Activated effector memory CD4-positive, alpha-beta T cell treated with anti-CD3 and anti-CD28 coated beads, Interleukin-2, amount 50 U/mL, for 16 hours (primary cell): Measurements from ENCODE around the gene PHLDB2.

Experiments
- DNase-seq: peaks from one replicate; pipeline ENCODE4 v3.0.0-alpha.2; 2020

PHLDB2 gene

GRCh38 chr3:111929484-111929883 lies 70.4 kb downstream of the PHLDB2 start:
- no peak for DNase-seq

GRCh38 chr3:111932946-111933345 lies 73.9 kb downstream of the PHLDB2 start:
- DNase-seq: no peak

GRCh38 chr3:111936191-111936841 lies 77.3 kb downstream of the PHLDB2 start:
- no peak for DNase-seq

- no peak for DNase-seq
Measured at GRCh38 chr3:111936967-111937366, 77.9 kb downstream of the PHLDB2 start.

DNA sequence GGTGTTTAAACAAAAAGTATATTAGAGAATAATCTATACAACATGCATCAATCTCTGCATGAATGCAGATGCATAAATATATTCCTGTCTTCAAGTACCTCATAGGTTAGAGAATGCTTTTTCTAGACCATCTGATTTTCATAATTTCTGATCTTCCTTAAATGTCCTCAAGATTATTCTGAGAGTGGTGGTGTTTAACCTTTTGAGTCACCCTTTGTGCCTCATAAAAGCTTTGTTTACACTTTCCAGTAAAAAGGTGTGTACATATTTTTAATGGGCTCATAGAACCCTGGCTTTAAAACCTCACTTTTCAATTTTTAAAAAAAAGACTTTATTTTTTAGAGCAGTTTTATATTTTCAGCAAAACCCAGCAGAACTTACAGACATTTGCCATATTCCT lies 78.8 kb downstream of the PHLDB2 start:
- DNase-seq: no peak

- DNase-seq: no peak
Measured at GRCh38 chr3:111939873-111940272, 80.8 kb downstream of the PHLDB2 start.

DNA sequence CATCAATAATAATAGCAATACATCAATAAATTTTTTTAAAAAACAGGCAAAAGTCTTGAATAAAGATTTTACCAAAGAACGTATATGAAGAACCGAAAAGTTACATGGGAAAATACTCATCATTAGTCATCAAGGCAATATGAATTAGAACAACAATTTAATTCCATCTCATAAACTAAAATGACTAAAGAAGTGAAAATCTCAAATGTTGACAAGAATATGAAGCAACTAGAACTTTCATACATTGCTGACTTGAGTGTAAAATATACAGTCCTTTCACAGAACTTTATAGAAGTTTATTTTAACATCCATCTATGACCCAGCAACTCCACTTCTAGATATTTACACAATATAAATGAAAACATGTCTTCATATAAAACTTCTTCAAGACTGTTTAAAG lies 84.5 kb downstream of the PHLDB2 start:
- no peak for DNase-seq

DNA sequence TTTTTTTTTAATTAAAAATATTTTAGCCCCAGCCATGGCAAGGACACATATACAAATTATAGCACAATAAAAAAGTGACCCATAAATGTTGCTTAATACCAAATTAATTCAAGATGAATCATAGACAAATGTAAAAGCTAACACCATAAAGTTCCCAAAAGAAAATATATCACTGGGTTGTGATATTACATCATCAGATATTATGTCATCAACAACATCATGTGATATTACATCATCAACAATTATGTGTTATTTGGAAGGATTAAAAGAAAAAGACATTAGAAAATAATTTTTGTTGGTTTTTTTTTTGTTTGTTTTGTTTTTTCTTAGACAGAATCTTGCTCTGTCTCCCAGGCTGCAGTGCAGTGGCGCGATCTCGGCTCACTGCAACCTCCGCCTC lies 85.3 kb downstream of the PHLDB2 start:
- DNase-seq: no peak

DNA sequence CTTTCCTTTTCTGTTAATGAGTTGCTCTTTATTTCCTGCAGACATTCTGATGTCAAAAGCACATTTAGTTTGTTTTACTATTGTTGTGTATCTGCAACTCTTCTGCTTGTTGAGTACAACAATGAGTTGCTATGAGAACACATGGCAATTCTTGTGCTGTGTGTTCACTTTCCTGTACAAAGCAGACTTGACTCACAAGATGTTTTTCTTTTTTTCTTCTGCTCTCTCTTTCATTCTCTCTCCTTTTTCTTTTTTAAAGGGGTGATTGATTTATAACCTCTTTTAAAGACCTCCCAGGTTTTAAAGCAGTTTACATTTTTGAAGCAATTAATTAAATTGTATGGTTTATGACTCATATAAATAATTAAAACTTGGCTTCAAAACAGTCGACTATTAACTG lies 88.2 kb downstream of the PHLDB2 start:
- no peak for DNase-seq

DNA sequence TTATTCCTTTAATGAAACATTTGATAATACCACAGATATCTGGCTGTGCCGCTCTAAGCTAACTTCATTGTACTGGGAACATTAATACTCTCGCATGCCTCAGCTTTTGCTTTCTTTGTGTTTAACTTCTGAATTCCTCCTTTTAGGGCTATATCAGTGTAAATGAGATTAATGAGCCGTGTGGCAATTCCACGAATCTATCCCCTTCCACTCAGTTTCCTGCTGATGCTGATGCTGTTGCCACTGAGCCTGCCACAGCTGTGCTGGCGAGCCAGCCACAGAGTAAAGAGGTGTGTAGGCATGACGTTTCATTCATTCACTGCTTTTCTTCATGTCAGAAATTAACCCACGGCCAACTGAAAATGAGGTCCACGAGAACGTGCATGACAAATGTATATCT lies 89.7 kb downstream of the PHLDB2 start:
- no peak for DNase-seq

DNA sequence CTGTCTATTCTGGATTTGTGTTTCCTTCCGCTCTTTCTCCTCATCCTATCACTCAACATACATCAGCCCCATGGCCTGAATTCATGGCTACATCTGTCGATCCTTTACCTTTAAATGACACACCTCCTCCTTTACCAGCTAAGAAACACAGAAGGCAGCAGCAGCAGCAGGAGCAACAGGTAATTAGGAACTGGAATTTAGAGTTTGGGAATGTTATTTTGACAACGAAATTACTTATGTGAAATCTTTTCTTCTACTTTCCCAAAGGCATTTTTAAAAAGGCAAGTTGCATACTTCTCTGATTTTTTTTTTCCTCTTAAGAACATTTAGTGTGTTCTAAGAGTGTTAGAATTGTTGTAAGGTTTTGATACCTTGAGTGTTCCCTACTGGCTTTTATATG lies 90.6 kb downstream of the PHLDB2 start:
- DNase-seq: no peak

- DNase-seq: no peak
Measured at GRCh38 chr3:111951032-111951431, 92.0 kb downstream of the PHLDB2 start.

DNA sequence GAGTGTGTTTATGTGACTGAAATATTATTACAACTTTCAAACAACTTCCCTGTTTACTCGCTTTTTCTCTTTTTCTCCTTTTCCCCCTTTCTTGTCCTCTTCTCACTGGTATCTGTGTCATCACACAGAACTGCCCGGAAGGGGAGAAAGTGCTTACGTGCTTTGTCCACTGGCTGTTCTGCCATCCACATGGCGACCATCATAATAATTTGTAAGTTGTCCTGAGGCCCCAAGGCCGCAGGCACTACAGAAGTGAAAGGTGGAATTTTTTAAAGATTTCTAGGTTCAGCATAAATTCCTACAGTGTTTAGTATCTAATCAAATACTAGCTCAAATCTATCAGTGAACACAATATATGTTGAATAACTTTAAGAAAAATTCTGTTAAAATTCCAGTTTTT lies 93.0 kb downstream of the PHLDB2 start:
- no peak for DNase-seq

DNA sequence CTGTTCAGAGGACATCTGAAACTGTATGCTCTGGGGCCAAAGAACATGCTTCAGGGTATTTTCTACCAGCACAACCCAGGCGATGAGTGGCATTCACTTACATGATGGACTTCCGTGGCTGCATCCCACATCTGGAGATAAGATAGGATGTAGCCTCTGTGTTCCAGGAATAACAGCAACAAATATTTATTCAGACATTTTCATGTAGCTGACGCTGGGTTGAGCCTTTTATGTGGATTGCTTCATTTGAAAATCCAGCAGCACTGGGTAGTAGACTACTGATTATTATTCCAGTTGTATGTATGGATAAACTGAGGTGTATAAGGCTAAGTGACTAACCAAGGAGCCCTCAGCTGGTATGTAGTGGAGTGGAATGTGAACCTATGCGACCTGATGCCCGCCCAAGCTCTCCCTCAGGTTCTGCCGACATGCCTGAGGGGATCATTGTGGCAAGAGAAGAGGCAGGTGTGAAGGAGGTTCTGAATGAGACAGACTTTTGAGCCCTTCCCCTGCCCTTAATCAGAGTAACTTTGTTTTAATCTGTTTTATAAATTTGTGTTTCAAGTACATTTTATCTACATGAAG lies 93.9 kb downstream of the PHLDB2 start:
- no peak for DNase-seq

GRCh38 chr3:111954228-111954990 lies 95.3 kb downstream of the PHLDB2 start:
- DNase-seq: no peak

GRCh38 chr3:111955876-111956275 lies 96.8 kb downstream of the PHLDB2 start:
- DNase-seq: no peak

- DNase-seq: no peak
Measured at GRCh38 chr3:111956449-111956848, 97.4 kb downstream of the PHLDB2 start.

- no peak for DNase-seq
Measured at GRCh38 chr3:111956995-111957734, 98.1 kb downstream of the PHLDB2 start.

GRCh38 chr3:111961461-111962164 lies 102.5 kb downstream of the PHLDB2 start:
- DNase-seq: no peak

DNA sequence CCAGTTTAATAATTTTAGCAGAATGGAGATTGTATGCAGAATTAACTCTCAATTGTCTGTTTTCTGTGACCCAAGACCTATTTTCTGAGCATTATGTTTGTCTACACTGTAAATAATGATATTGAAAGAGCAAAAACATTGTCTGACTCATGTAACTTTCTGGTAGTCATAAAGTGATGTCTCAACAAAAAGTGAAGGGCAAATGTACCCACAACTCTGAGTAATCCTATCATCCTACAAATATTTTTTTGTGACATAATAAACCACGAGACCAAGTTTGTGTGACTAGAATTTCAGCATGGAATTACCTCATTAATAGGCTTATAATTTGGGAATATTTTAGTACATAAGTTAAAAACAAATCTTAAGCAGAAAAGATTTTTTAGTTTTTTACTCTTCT lies 104.4 kb downstream of the PHLDB2 start:
- no peak for DNase-seq

DNA sequence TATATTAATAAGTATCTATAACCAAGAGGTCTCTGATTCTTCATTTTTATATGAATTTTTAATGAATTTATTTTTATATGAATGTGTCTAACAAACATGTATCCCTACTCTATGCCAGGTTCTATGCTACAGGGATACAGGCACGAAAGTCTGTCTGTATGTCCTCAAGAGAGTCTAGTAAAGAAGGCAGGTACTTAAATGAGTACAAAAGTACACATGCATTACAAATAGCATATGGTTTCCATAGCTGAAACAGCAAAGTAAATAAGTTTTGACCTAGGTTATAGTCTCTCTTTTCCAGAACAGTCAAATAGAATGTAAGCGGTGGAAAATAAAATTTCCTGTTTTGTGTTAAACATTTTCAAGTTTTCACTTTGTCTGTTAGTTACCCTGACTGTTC lies 106.4 kb downstream of the PHLDB2 start:
- no peak for DNase-seq

GRCh38 chr3:111967068-111967467 lies 108.0 kb downstream of the PHLDB2 start:
- DNase-seq: no peak
